Gastrocnemius medialis (tissue), 4 donors: Measurements from ENCODE around the gene OLR1. TPM values are rescaled to one million over a fixed set of nuclear protein-coding genes. Genes with fewer than 3 reads are reported as not detected.

Source experiments
- ATAC-seq, 2 donors: fragments of 150-250 bp; one replicate each; pipeline ENCODE4 v1.9.1; 2016
- DNase-seq, 2 donors: peaks; one replicate each; pipeline ENCODE4 v3.0.0-alpha.2; 2019
- H3K27ac ChIP-seq, 4 donors: fragments of 200-600 bp; sonication (generic); 1 replicate in 1 of 4; 2 replicates in 3 of 4; pipeline ENCODE4 v1.5.1; 2016 to 2018; ENCODE audit warnings: mild to moderate bottlenecking in 2 of 4, moderate library complexity in 1 of 4
- H3K27me3 ChIP-seq, 3 donors: fragments of 200-600 bp; sonication (generic) in 2 of 3; 1 replicate in 1 of 3; 2 replicates in 2 of 3; pipeline versions ENCODE4 v1.5.1 to v1.6.0; 2016 to 2019; ENCODE audit warnings: mild to moderate bottlenecking in 1 of 3, moderate library complexity in 1 of 3
- H3K36me3 ChIP-seq, 2 donors: fragments of 200-600 bp; sonication (generic) in 1 of 2; one replicate each; pipeline ENCODE4 v1.5.1; 2017 to 2018
- H3K4me1 ChIP-seq, 2 donors: fragments of 200-600 bp; sonication (generic) in 1 of 2; one replicate each; pipeline ENCODE4 v1.5.1; 2016 to 2017; ENCODE audit warnings: mild to moderate bottlenecking in 2 of 2
- H3K4me3 ChIP-seq, 4 donors: fragments of 200-600 bp; sonication (generic) in 3 of 4; 1 replicate in 1 of 4; 2 replicates in 3 of 4; pipeline ENCODE4 v1.5.1; 2016 to 2019; ENCODE audit warnings: mild to moderate bottlenecking in 2 of 4
- H3K9me3 ChIP-seq, 3 donors: fragments of 200-600 bp; sonication (generic) in 2 of 3; 1 replicate in 1 of 3; 2 replicates in 2 of 3; pipeline ENCODE4 v1.5.1; 2016 to 2019
- POLR2A ChIP-seq, 2 donors: fragments of 450-650 bp; IDR thresholded peaks; one replicate each; pipeline ENCODE4 v1.6.1; 2017; ENCODE audit warnings: antibody characterized with exemption in 2 of 2, mild to moderate bottlenecking in 2 of 2, moderate library complexity in 2 of 2
- in situ Hi-C, 4 donors: fragments of 200-750 bp; cut with MboI; loops; one replicate each; pipeline versions ENCODE4 v1.15.0 to v1.8.0; 2017; ENCODE audit warnings: low sequenced_read_pairs in 4 of 4
- intact Hi-C: fragments of 100-400 bp; cut with DNase I; formaldehyde crosslinking; loops from one replicate; pipeline ENCODE4 v1.15.1; 2023; ENCODE audit warnings: low total_unique reads
- total RNA-seq, 4 donors: library from RNA; depleted of rRNA; stranded (reverse); fragments of >200 nt; gene quantifications; one replicate each; pipeline versions ENCODE4 v1.1.0 to v1.2.3, GENCODE V29; 2016
- TF ChIP-seq, protein P1 (sequence below), 5 experiments: fragments of 450-650 bp in 3 of 5; fragments of 200-600 bp in 2 of 5; sonication (generic) in 2 of 5; IDR thresholded peaks in 4 of 5; conservative IDR thresholded peaks in 1 of 5; 1 replicate in 4 of 5; 2 replicates in 1 of 5; pipeline ENCODE4 v1.5.1; 2016 to 2019; ENCODE audit warnings: antibody characterized with exemption in 5 of 5, mild to moderate bottlenecking in 3 of 5, moderate library complexity in 3 of 5

The OLR1 gene
- total RNA-seq, 4 donors from 2014 or later: 0.42 TPM; not detected in 3

DNA sequence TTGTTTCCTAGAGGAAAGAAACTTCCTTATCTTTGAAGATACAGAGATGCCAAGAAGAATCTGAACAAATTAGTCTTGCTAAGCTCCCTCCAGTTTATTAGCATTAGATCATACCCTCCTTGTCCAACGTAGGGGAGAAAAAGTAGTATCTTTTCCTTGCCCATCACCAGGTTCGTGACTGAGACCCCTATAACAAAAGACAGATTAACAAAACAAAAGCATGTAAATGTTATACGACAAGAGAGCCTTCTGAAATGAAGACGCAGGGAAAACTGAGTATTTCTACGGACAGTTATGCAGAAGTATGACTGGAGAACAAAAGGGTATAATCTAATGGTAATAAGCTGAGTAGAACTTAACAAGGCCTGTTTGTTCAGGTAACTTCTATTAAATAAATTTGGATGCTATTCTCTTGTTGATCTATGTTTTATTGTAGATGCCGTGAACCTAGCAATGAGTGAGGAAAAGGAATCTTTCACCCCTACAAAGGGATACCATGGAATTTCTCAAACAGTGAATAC, 39.0 kb downstream of the OLR1 start:
- H3K27ac ChIP-seq: no peak overlapping the region
- in situ Hi-C loops (loop anchor here in 2 of 4 donors (10.0 to 25.0 kb wide), 2 partner anchors 96 to 98 kb away; partner anchors contain the start of gene CLEC9A (in 2 of the 2)), intact Hi-C loops (no loop called here)
- DNase-seq (no peak), ATAC-seq (no peak)
- H3K36me3 ChIP-seq: no peaks in the 10 kb centered on the region
- TF ChIP-seq POLR2A (IDR thresholded peaks at IDR 0.05): no peak
- TF ChIP-seq, protein P1, sequence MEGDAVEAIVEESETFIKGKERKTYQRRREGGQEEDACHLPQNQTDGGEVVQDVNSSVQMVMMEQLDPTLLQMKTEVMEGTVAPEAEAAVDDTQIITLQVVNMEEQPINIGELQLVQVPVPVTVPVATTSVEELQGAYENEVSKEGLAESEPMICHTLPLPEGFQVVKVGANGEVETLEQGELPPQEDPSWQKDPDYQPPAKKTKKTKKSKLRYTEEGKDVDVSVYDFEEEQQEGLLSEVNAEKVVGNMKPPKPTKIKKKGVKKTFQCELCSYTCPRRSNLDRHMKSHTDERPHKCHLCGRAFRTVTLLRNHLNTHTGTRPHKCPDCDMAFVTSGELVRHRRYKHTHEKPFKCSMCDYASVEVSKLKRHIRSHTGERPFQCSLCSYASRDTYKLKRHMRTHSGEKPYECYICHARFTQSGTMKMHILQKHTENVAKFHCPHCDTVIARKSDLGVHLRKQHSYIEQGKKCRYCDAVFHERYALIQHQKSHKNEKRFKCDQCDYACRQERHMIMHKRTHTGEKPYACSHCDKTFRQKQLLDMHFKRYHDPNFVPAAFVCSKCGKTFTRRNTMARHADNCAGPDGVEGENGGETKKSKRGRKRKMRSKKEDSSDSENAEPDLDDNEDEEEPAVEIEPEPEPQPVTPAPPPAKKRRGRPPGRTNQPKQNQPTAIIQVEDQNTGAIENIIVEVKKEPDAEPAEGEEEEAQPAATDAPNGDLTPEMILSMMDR (IDR thresholded peaks at IDR 0.05 in 4 of 5, conservative IDR thresholded peaks at IDR 0.05 in 1 of 5): no peak
- no peaks in the 10 kb centered on the region for H3K27me3 ChIP-seq
- H3K9me3 ChIP-seq: no peaks in the 10 kb centered on the region
- H3K4me1 ChIP-seq: no peaks in the 10 kb centered on the region
- H3K4me3 ChIP-seq: no peak overlapping the region

DNA sequence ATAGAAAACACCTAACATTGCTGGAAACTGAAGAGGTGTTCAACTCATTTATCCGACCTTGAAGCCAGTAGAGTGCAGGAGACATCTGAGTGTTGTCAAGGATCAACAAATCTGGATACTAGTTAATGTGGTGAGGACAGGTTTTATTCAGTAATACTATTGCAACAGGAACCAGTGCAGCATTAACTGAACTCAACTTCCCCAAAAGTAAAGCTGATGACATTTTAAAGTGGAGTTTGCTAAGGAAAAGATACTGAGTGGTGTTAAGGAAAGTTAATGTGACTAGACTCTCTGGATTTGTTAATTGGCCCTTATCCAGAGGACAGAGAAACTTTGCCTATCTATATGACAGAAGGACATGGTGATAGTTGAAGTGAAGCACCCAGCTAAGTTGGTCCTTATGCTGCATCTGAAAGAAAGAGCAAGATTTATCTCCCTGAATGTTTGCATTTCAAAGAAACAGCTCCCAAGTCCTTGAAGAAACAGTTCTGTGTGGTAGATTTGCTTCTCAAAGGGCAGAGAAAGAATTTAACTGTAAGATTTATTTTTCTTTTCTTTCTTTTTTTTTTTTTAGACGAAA, 40.7 kb downstream of the OLR1 start:
- H3K36me3 ChIP-seq: no peaks in the 10 kb centered on the region
- H3K4me1 ChIP-seq: no peaks in the 10 kb centered on the region
- H3K4me3 ChIP-seq: no peak overlapping the region
- no peak for TF ChIP-seq POLR2A (IDR thresholded peaks at IDR 0.05)
- intact Hi-C loops (no loop called here), in situ Hi-C loops (loop anchor here in 2 of 4 donors (10.0 to 25.0 kb wide), 2 partner anchors 94 to 96 kb away; partner anchors contain the start of gene CLEC9A (in 2 of the 2))
- H3K27me3 ChIP-seq: no peaks in the 10 kb centered on the region
- no peaks in the 10 kb centered on the region for H3K9me3 ChIP-seq
- ATAC-seq: no peak
- no peak overlapping the region for H3K27ac ChIP-seq
- no peak for DNase-seq

DNA sequence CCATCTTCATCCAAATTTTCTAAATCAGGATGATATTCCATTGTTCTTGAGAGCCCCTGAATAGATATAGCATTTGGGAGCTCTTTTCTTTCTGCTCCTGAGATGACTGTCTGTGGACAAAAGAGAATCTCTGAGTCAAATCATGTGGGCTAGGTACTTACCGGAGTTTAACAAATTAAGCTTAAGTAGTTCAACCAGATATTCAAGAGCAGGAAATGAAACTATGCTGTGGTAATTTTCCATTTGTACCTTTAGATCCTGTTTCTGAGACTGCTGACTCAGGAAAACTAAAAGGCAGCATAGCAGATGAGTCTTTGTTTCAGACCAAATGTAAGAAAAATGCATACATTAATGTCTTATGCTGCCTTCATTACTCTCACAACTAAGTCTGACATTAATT, 41.9 kb downstream of the OLR1 start, which contains the start of gene CLEC7A:
Gene CLEC7A, minus strand, starts transcription at position 158 of the 400 bp plus-strand sequence. Its CDS starts 117 bp downstream, at position 41.
- Histone ChIP-seq H3K9me3 (no peaks in the 10 kb centered on the region), H3K27ac (peak within 1 kb of the TSS in 1 of 4 donors; percentile 8), H3K4me1 (no peaks in the 10 kb centered on the region), H3K27me3 (no peaks in the 10 kb centered on the region), H3K4me3 (peak within 1 kb of the TSS in 1 of 4 donors; percentile 30), H3K36me3 (no peaks in the 10 kb centered on the region)
- TF ChIP-seq, protein P1 (IDR thresholded peaks at IDR 0.05 in 4 of 5, conservative IDR thresholded peaks at IDR 0.05 in 1 of 5): no peak
- peak in 1 of 2 donors; percentile 15 for TF ChIP-seq POLR2A (IDR thresholded peaks at IDR 0.05)
- in situ Hi-C loops (loop anchor here in 2 of 4 donors (10.0 to 25.0 kb wide), 2 partner anchors 93 to 95 kb away; partner anchors contain the start of gene CLEC9A (in 2 of the 2)), intact Hi-C loops (no loop called here)
- ATAC-seq (no peak), DNase-seq (no peak)

GRCh38 chr12:10128687-10129086, 43.2 kb downstream of the OLR1 start:
- H3K4me1 ChIP-seq: no peaks in the 10 kb centered on the region
- intact Hi-C loops (no loop called here), in situ Hi-C loops (loop anchor here in 2 of 4 donors (5.0 to 25.0 kb wide), 2 partner anchors 91 to 96 kb away; partner anchors contain the start of gene CLEC9A (in 2 of the 2))
- TF ChIP-seq POLR2A (IDR thresholded peaks at IDR 0.05): peak in 1 of 2 donors; percentile 13
- TF ChIP-seq, protein P1 (IDR thresholded peaks at IDR 0.05 in 4 of 5, conservative IDR thresholded peaks at IDR 0.05 in 1 of 5): no peak
- no peaks in the 10 kb centered on the region for H3K36me3 ChIP-seq
- DNase-seq (no peak), ATAC-seq (no peak)
- no peaks in the 10 kb centered on the region for H3K27me3 ChIP-seq
- H3K9me3 ChIP-seq: no peaks in the 10 kb centered on the region
- H3K4me3 ChIP-seq: peak overlapping the region in 1 of 4 donors; percentile 30
- H3K27ac ChIP-seq: no peak overlapping the region

DNA sequence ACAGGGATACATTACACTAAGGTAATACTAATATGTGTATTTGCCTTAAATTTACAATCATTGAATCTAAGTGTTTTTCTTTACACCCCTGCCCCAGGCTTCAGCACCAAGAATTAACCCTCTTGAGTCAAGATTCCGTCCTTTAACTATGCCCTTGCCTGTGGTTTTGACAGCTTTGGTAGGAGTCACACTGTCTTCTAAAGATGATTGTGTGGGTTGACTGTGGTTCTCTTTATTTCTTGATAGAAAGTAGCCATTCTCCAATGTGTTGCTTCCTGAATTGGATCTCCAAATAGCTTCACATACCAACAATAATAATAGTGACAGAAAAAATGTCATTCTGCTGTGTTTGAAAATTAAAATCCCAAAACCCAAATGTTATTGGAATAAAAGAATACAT, 45.5 kb downstream of the OLR1 start:
- TF ChIP-seq POLR2A (IDR thresholded peaks at IDR 0.05): no peak
- TF ChIP-seq, protein P1 (IDR thresholded peaks at IDR 0.05 in 4 of 5, conservative IDR thresholded peaks at IDR 0.05 in 1 of 5): no peak
- in situ Hi-C loops: loop anchor here in 2 of 4 donors (5.0 to 25.0 kb wide), 2 partner anchors 89 to 94 kb away; partner anchors contain the start of gene CLEC9A (in 2 of the 2)
- Histone ChIP-seq H3K27ac (no peak overlapping the region), H3K27me3 (no peaks in the 10 kb centered on the region), H3K36me3 (no peaks in the 10 kb centered on the region), H3K4me3 (no peak overlapping the region), H3K4me1 (no peaks in the 10 kb centered on the region), H3K9me3 (no peaks in the 10 kb centered on the region)
- no peak for DNase-seq
- ATAC-seq: no peak
- intact Hi-C loops: no loop called here
